HepG2 (cell line): ENCODE measurements around the gene SYDE2. TPM values are rescaled to one million over a fixed set of nuclear protein-coding genes. Genes with fewer than 3 reads are reported as not detected.

ENCODE experiments used
- ATAC-seq: fragments of 200-7000 bp; cut with Tn5 transposase; 3 replicates; pipeline ENCODE4 v1.9.1; 2020; ENCODE audit warnings: mild to moderate bottlenecking, moderate library complexity
- BruUV-seq: library from RNA; stranded (reverse); fragments of 400-500 nt; replicated peaks from 2 replicates; lab custom pipeline; 2021; lab: Mats Ljungman, UMichigan
- CTCF ChIA-PET: fragments of 300-600 bp; formaldehyde crosslinking; extraction: SDS; loops from one replicate; lab custom pipeline; 2021; ENCODE audit warnings: low total read pairs, inconsistent platforms, low intra/inter-chr PET ratio; lab: Yijun Ruan, JAX
- POLR2A ChIA-PET: fragments of 350-600 bp; sonication (Branson Sonifier 250); formaldehyde crosslinking; loops from one replicate; lab custom pipeline; 2020; ENCODE audit warnings: antibody characterized with exemption, inconsistent platforms; lab: Yijun Ruan, JAX
- DNase-seq: peaks from one replicate; pipeline ENCODE4 v3.0.0-alpha.2; 2015; ENCODE audit warnings: low spot score
- FAIRE-seq: peaks from 3 replicates; lab custom pipeline; 2011; peaks lifted over from hg19 to GRCh38; lab: Jason Lieb, UNC
- H2AFZ ChIP-seq: one replicate; pipeline ENCODE4 v1.6.1; 2011; ENCODE audit warnings: low read length, inconsistent platforms
- H3K27ac ChIP-seq: fragments of 300-600 bp; 3 replicates; pipeline ENCODE4 v1.8.0; 2011; ENCODE audit warnings: mixed run types, mild to moderate bottlenecking, mixed read lengths, low read length, inconsistent platforms; ENCODE audit not compliant: insufficient read depth; ENCODE audit errors: extremely low read length
- H3K27me3 ChIP-seq, 2 experiments: fragments of 200-600 bp in 1 of 2; 2 replicates in 1 of 2; 3 replicates in 1 of 2; pipeline versions ENCODE4 v1.6.0 to v1.8.0; 2011; ENCODE audit warnings: low read length in 2 of 2, mild to moderate bottlenecking in 2 of 2, moderate library complexity in 2 of 2, inconsistent platforms in 1 of 2; ENCODE audit not compliant: insufficient read depth in 2 of 2, control insufficient read depth in 1 of 2
- H3K36me3 ChIP-seq, 2 experiments: fragments of 200-600 bp in 1 of 2; replicated peaks in 1 of 2; 2 replicates in 1 of 2; 3 replicates in 1 of 2; pipeline versions ENCODE4 v1.5.1 to v1.8.0; 2011; ENCODE audit warnings: low read length in 2 of 2, inconsistent platforms in 1 of 2; ENCODE audit not compliant: insufficient read depth in 2 of 2, control insufficient read depth in 1 of 2
- H3K4me1 ChIP-seq: 2 replicates; pipeline ENCODE4 v1.5.1; 2012; ENCODE audit warnings: low read length, inconsistent platforms; ENCODE audit not compliant: insufficient read depth
- H3K4me2 ChIP-seq: 2 replicates; pipeline ENCODE4 v1.6.0; 2011; ENCODE audit warnings: low read depth, low read length, inconsistent platforms
- H3K4me3 ChIP-seq, 3 experiments: fragments of 200-600 bp in 1 of 3; sonication (generic), shearing (Covaris generic) in 1 of 3; replicated peaks in 1 of 3; 2 replicates each; pipeline ENCODE4 v1.5.1; 2011 to 2016; ENCODE audit warnings: low read length in 3 of 3, inconsistent platforms in 2 of 3, low read depth in 2 of 3, mild to moderate bottlenecking in 2 of 3, control low read depth in 1 of 3, mixed read lengths in 1 of 3; ENCODE audit not compliant: insufficient read depth in 1 of 3
- H3K79me2 ChIP-seq: one replicate; pipeline ENCODE4 v1.6.1; 2011; ENCODE audit warnings: low read length, inconsistent platforms; ENCODE audit not compliant: insufficient read depth
- H3K9ac ChIP-seq: 2 replicates; pipeline ENCODE4 v1.6.0; 2011; ENCODE audit warnings: mild to moderate bottlenecking, low read depth, low read length, inconsistent platforms; ENCODE audit not compliant: insufficient read depth
- H3K9me3 ChIP-seq: 2 replicates; pipeline ENCODE4 v1.5.1; 2012; ENCODE audit warnings: mild to moderate bottlenecking, low read length
- H4K20me1 ChIP-seq: 2 replicates; pipeline ENCODE4 v1.6.0; 2011; ENCODE audit warnings: inconsistent platforms, mild to moderate bottlenecking, low read length, moderate library complexity; ENCODE audit not compliant: insufficient read depth
- ASH2L ChIP-seq: fragments of 300-600, 200-600 bp; sonication (generic); IDR thresholded peaks from 2 replicates; pipeline ENCODE4 v1.7.0; 2017; ENCODE audit warnings: low read depth, mild to moderate bottlenecking, moderate library complexity, mixed read lengths, low read length; ENCODE audit not compliant: insufficient read length
- HHEX ChIP-seq: IDR thresholded peaks from 2 replicates; pipeline ENCODE4 v1.6.1; 2016; ENCODE audit warnings: control low read depth
- JUN ChIP-seq: sonication (generic); formaldehyde crosslinking; IDR thresholded peaks from 2 replicates; pipeline ENCODE4 v1.4.0; 2020; ENCODE audit warnings: mild to moderate bottlenecking, missing genetic modification reagents
- ZMYM3 ChIP-seq: sonication (generic); formaldehyde crosslinking; IDR thresholded peaks from 2 replicates; pipeline ENCODE4 v1.5.1; 2020; ENCODE audit warnings: mild to moderate bottlenecking, missing genetic modification reagents
- ZMYM4 ChIP-seq: sonication (generic); formaldehyde crosslinking; IDR thresholded peaks from 2 replicates; pipeline ENCODE4 v1.8.1; 2023; ENCODE audit warnings: mild to moderate bottlenecking, missing genetic modification reagents
- ZNF10 ChIP-seq: sonication (generic); formaldehyde crosslinking; IDR thresholded peaks from 2 replicates; pipeline ENCODE4 v1.4.0; 2020; ENCODE audit warnings: mild to moderate bottlenecking, low read depth, missing genetic modification reagents, borderline replicate concordance
- ZNF484 ChIP-seq: sonication (generic); formaldehyde crosslinking; IDR thresholded peaks from 2 replicates; pipeline ENCODE4 v1.5.1; 2020; ENCODE audit warnings: mild to moderate bottlenecking, low read depth, missing genetic modification reagents, borderline replicate concordance
- ZNF503 ChIP-seq: sonication (generic); formaldehyde crosslinking; IDR thresholded peaks from 2 replicates; pipeline ENCODE4 v1.4.0; 2020; ENCODE audit warnings: missing genetic modification reagents
- ZNF572 ChIP-seq: sonication (generic); formaldehyde crosslinking; IDR thresholded peaks from 2 replicates; pipeline ENCODE4 v1.5.1; 2020; ENCODE audit warnings: mild to moderate bottlenecking, missing genetic modification reagents
- ZNF598 ChIP-seq: sonication (generic); formaldehyde crosslinking; IDR thresholded peaks from 2 replicates; pipeline ENCODE4 v1.5.1; 2020; ENCODE audit warnings: mild to moderate bottlenecking, missing genetic modification reagents, borderline replicate concordance
- ZNF616 ChIP-seq: sonication (generic); formaldehyde crosslinking; IDR thresholded peaks from 2 replicates; pipeline ENCODE4 v1.5.0; 2020; ENCODE audit warnings: low read depth, mild to moderate bottlenecking, missing genetic modification reagents
- ZNF709 ChIP-seq: sonication (generic); formaldehyde crosslinking; IDR thresholded peaks from 2 replicates; pipeline ENCODE4 v1.5.0; 2020; ENCODE audit warnings: mild to moderate bottlenecking, missing genetic modification reagents
- ZNF746 ChIP-seq: sonication (generic); formaldehyde crosslinking; IDR thresholded peaks from 2 replicates; pipeline ENCODE4 v1.8.0; 2022; ENCODE audit warnings: mild to moderate bottlenecking, missing genetic modification reagents
- ZNF781 ChIP-seq: sonication (generic); formaldehyde crosslinking; IDR thresholded peaks from 2 replicates; pipeline ENCODE4 v1.5.1; 2020; ENCODE audit warnings: borderline replicate concordance, mild to moderate bottlenecking, missing genetic modification reagents; ENCODE audit errors: not compliant biosample characterization
- WGBS: methylation state at CpG from one replicate; pipeline ENCODE4 v1.1.6; 2017; ENCODE audit warnings: low lambda C conversion rate; 5-methylcytosine and 5-hydroxymethylcytosine counted together
- in situ Hi-C: cut with HindIII; loops from 2 replicates; pipeline ENCODE4 v1.10.0; 2017; ENCODE audit warnings: low pct_unique_long_range_greater_than_20kb; ENCODE audit not compliant: extremely low pct_ligation_motif_present
- intact Hi-C: fragments of 100-400 bp; cut with micrococcal nuclease; formaldehyde crosslinking; loops from one replicate; pipeline ENCODE4 v1.10.0; 2022; ENCODE audit not compliant: unreplicated experiment
- polyA plus RNA-seq, 8 experiments: library from polyadenylated mRNA; depleted of rRNA in 3 of 8; stranded (reverse) in 7 of 8; unstranded in 1 of 8; fragments of >200 nt; fragmentation: Illumina TruSeq in 4 of 8; extraction: Trizol in 4 of 8; gene quantifications; 2 replicates each; pipeline versions ENCODE4 v1.2.1 to v1.2.3, GENCODE V29; 2011 to 2016; ENCODE audit warnings: low read depth in 4 of 8, missing spikeins in 1 of 8, mixed read lengths in 1 of 8; ENCODE audit not compliant: insufficient read depth in 1 of 8
- total RNA-seq, 5 experiments: library from RNA; depleted of rRNA; stranded (reverse); fragments of >200 nt; fragmentation: Illumina TruSeq; extraction: Trizol; gene quantifications; 2 replicates each; pipeline ENCODE4 v1.2.3, GENCODE V29; 2016; ENCODE audit warnings: low read depth in 1 of 5
- TF ChIP-seq, protein P1 (sequence below): sonication (generic); formaldehyde crosslinking; conservative IDR thresholded peaks from 2 replicates; pipeline ENCODE4 v1.4.0; 2020; ENCODE audit warnings: mild to moderate bottlenecking, missing genetic modification reagents, moderate library complexity

The SYDE2 gene
- total and polyA plus RNA-seq, 2 of the 13 experiments (the other 11 are each of a cell fraction or from before 2014, with no cell fraction given), result 1.8 to 5.3 TPM

- FAIRE-seq (no peak), ATAC-seq (no peak), DNase-seq (no peak)
- H3K9ac ChIP-seq, result no peak overlapping the region
- no peaks in the 10 kb centered on the region for H3K9me3 ChIP-seq
- intact Hi-C loops, result no loop called here
- H3K36me3 ChIP-seq, result peaks cover 0 to 4% of the 10 kb centered on the region in 2 experiments; a peak in 2 of 5 replicates
- TF ChIP-seq ZNF503, result no peak
- no peak for TF ChIP-seq ZMYM3
- no peak for TF ChIP-seq ZNF709 (CRISPR knock-in tag)
- TF ChIP-seq ZNF616 (CRISPR knock-in tag), result no peak
- TF ChIP-seq HHEX, result no peak
- in situ Hi-C loops, result no loop called here
- ChIA-PET CTCF (no interaction called here), POLR2A (no interaction called here)
- no TSS peak for BruUV-seq
- H3K27me3 ChIP-seq, result no peaks in the 10 kb centered on the region
- H3K4me3 ChIP-seq, result no peak overlapping the region
- no peaks in the 10 kb centered on the region for H3K4me1 ChIP-seq
- no peaks in the 10 kb centered on the region for H3K79me2 ChIP-seq
- H3K27ac ChIP-seq, result no peak overlapping the region
- no peak overlapping the region for H2AFZ ChIP-seq
- H4K20me1 ChIP-seq, result no peaks in the 10 kb centered on the region
- WGBS, result 98% methylated on average over 1 of the region's 1 CpG
- H3K4me2 ChIP-seq, result no peak overlapping the region
These were observed 34.5 kb downstream of the SYDE2 start for GRCh38 chr1:85166351-85166750.

GRCh38 chr1:85158910-85159309 lies 41.9 kb downstream of the SYDE2 start:
- intact Hi-C loops (no loop called here), in situ Hi-C loops (no loop called here)
- Histone ChIP-seq H3K27me3 (no peaks in the 10 kb centered on the region), H3K9ac (no peak overlapping the region), H2AFZ (no peak overlapping the region), H3K9me3 (no peaks in the 10 kb centered on the region), H3K36me3 (peaks cover 0 to 4% of the 10 kb centered on the region in 2 experiments; a peak in 1 of 5 replicates), H3K4me1 (no peaks in the 10 kb centered on the region), H3K27ac (no peak overlapping the region), H4K20me1 (no peaks in the 10 kb centered on the region), H3K79me2 (no peaks in the 10 kb centered on the region), H3K4me3 (no peak overlapping the region), H3K4me2 (no peak overlapping the region)
- CTCF ChIA-PET, result no interaction called here
- 92% methylated on average over 5 of the region's 5 CpGs for WGBS
- no peak for FAIRE-seq
- ATAC-seq, result no peak
- no peak for DNase-seq
- BruUV-seq, result no TSS peak
- POLR2A ChIA-PET, result no interaction called here
- no peak for TF ChIP-seq ZNF746 (CRISPR knock-in tag)
- TF ChIP-seq, protein P1, sequence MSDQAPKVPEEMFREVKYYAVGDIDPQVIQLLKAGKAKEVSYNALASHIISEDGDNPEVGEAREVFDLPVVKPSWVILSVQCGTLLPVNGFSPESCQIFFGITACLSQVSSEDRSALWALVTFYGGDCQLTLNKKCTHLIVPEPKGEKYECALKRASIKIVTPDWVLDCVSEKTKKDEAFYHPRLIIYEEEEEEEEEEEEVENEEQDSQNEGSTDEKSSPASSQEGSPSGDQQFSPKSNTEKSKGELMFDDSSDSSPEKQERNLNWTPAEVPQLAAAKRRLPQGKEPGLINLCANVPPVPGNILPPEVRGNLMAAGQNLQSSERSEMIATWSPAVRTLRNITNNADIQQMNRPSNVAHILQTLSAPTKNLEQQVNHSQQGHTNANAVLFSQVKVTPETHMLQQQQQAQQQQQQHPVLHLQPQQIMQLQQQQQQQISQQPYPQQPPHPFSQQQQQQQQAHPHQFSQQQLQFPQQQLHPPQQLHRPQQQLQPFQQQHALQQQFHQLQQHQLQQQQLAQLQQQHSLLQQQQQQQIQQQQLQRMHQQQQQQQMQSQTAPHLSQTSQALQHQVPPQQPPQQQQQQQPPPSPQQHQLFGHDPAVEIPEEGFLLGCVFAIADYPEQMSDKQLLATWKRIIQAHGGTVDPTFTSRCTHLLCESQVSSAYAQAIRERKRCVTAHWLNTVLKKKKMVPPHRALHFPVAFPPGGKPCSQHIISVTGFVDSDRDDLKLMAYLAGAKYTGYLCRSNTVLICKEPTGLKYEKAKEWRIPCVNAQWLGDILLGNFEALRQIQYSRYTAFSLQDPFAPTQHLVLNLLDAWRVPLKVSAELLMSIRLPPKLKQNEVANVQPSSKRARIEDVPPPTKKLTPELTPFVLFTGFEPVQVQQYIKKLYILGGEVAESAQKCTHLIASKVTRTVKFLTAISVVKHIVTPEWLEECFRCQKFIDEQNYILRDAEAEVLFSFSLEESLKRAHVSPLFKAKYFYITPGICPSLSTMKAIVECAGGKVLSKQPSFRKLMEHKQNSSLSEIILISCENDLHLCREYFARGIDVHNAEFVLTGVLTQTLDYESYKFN (CRISPR knock-in tag), result no peak
- TF ChIP-seq ZNF781, result no peak
- no peak for TF ChIP-seq ZNF572 (CRISPR knock-in tag)
- TF ChIP-seq ZMYM4 (CRISPR knock-in tag), result no peak
- no peak for TF ChIP-seq JUN (CRISPR knock-in tag)
- TF ChIP-seq ASH2L, result no peak
- no peak for TF ChIP-seq ZNF598 (CRISPR knock-in tag)
- no peak for TF ChIP-seq ZNF10 (CRISPR knock-in tag)
- no peak for TF ChIP-seq ZNF484
